Activated CD4-positive, alpha-beta T cell treated with anti-CD3 and anti-CD28 coated beads for 36 hours (primary cell): ENCODE measurements around the gene CACNA1F. TPM values are rescaled to one million over a fixed set of nuclear protein-coding genes. Genes with fewer than 3 reads are reported as not detected.

ENCODE experiments used
- ATAC-seq: fragments of 200-7000 bp; cut with Tn5 transposase; one replicate; pipeline ENCODE4 v1.10.0; 2021; ENCODE audit warnings: mild to moderate bottlenecking, moderate library complexity
- CTCF ChIA-PET: fragments of 350-600 bp; sonication (Branson Sonifier 250); formaldehyde crosslinking; loops from one replicate; lab custom pipeline; 2021; ENCODE audit warnings: antibody characterized with exemption; lab: Charles Lee
- POLR2A ChIA-PET: fragments of 350-600 bp; sonication (Branson Sonifier 250); formaldehyde crosslinking; loops from one replicate; lab custom pipeline; 2021; ENCODE audit warnings: antibody characterized with exemption, inconsistent platforms; lab: Charles Lee
- DNase-seq: peaks from one replicate; pipeline ENCODE4 v3.0.0-alpha.2; 2020
- H3K27ac Mint-ChIP-seq: one replicate; pipeline ENCODE4 v1.8.0; 2021; ENCODE audit warnings: mixed read lengths
- H3K27me3 Mint-ChIP-seq: one replicate; pipeline ENCODE4 v1.8.0; 2021; ENCODE audit warnings: mixed read lengths
- H3K36me3 Mint-ChIP-seq: one replicate; pipeline ENCODE4 v1.8.0; 2021; ENCODE audit warnings: low read depth, mixed read lengths
- H3K4me1 Mint-ChIP-seq: one replicate; pipeline ENCODE4 v1.8.0; 2021; ENCODE audit warnings: mixed read lengths
- H3K4me3 Mint-ChIP-seq: one replicate; pipeline ENCODE4 v1.8.0; 2021; ENCODE audit warnings: mild to moderate bottlenecking, moderate library complexity, mixed read lengths
- H3K9me3 Mint-ChIP-seq: one replicate; pipeline ENCODE4 v1.8.0; 2021; ENCODE audit warnings: low read depth, mixed read lengths
- intact Hi-C, 2 experiments: fragments of 100-400 bp; cut with DNase I in 1 of 2; cut with micrococcal nuclease in 1 of 2; formaldehyde crosslinking; loops; one replicate each; pipeline versions ENCODE4 v1.14.2 to v1.15.1; 2022 to 2024; cut with DNase I, micrococcal nuclease
- total RNA-seq, 2 experiments: library from RNA; stranded (reverse); gene quantifications; one replicate each; pipeline ENCODE4 v1.2.3, GENCODE V29; 2021

The CACNA1F gene
- total RNA-seq, 2 experiments from 2014 or later, result 0.65 to 0.87 TPM

DNA sequence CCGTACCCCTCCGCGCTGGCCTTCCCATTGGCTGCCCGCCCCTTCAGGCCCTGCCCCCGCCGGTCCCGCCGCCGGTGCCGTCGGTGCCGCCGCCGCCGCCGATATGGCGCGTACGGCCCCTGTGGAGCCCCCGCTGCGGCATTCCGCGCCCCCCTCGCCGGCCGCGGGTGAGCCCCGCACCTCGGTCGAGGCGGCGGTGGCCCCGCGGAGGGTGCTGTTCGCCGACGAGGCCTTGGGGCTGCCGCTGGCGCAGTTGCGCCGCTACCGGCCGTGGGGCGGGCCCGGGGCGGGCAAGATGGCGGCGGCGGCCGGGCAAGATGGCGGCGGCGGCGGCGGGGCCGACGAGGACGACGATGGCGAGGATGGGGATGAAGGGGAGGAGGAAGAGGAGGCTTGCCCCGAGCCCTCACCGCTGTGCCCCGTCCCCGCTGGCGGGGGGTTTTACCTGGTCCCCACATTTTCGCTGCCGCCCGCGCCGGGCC, 36.7 kb upstream of the CACNA1F start, which contains the start of gene PPP1R3F:
Gene PPP1R3F (plus strand): TSS at position 27 of the 482 bp plus-strand sequence. CDS start 77 bp downstream, at position 104.
- Mint-ChIP-seq H3K4me1 (peaks cover 51% of the 10 kb centered on the region), H3K27me3 (no peaks in the 10 kb centered on the region), H3K27ac (peak within 1 kb of the TSS; percentile 98), H3K9me3 (peaks cover 4% of the 10 kb centered on the region), H3K4me3 (peak within 1 kb of the TSS; percentile 78), H3K36me3 (peaks cover 19% of the 10 kb centered on the region)
- intact Hi-C loops, result loop anchor here (1.0 to 10.0 kb wide), 17 partner anchors 35 to 696 kb away; partner anchors contain the start of genes CCDC22 (in 2 of the 2), GPKOW (in 1 of the 2), GRIPAP1 (in 1 of the 2) and OTUD5 (in 1 of the 2)
- ATAC-seq, result peak; percentile 4
- DNase-seq, result no peak
- CTCF ChIA-PET, result interaction anchor here (0.6 to 1.6 kb wide), 3 partner anchors 22 to 83 kb away, joined by 3 to 7 read pairs (median 5); partner anchors contain the start of gene PRICKLE3
- POLR2A ChIA-PET, result interaction anchor here (1.0 kb wide), 1 partner anchor 79 kb away, joined by 5 read pairs; no protein-coding TSS in a partner anchor

GRCh38 chrX:49269010-49269766, 36.0 kb upstream of the CACNA1F start:
- intact Hi-C loops, result loop anchor here (1.0 to 10.0 kb wide), 15 partner anchors 34 to 695 kb away; partner anchors contain the start of genes CCDC22 (in 2 of the 2), GPKOW (in 1 of the 2), GRIPAP1 (in 1 of the 2) and OTUD5 (in 1 of the 2)
- DNase-seq (peak; percentile 97), ATAC-seq (peak; percentile 80)
- Mint-ChIP-seq H3K27ac (peak overlapping the region; percentile 98), H3K4me3 (peak overlapping the region; percentile 78), H3K36me3 (peaks cover 13% of the 10 kb centered on the region), H3K4me1 (peaks cover 50% of the 10 kb centered on the region), H3K9me3 (peaks cover 4% of the 10 kb centered on the region), H3K27me3 (no peaks in the 10 kb centered on the region)
- CTCF ChIA-PET, result interaction anchor here (0.6 to 1.6 kb wide), 7 partner anchors 22 to 160 kb away, joined by 3 to 7 read pairs (median 3); partner anchors contain the start of gene PRICKLE3
- POLR2A ChIA-PET, result interaction anchor here (0.6 to 1.1 kb wide), 4 partner anchors 8 to 330 kb away, joined by 3 to 7 read pairs (median 5); no protein-coding TSS in a partner anchor

GRCh38 chrX:49268702-49269009, 35.5 kb upstream of the CACNA1F start:
- Mint-ChIP-seq H3K27me3 (no peaks in the 10 kb centered on the region), H3K36me3 (peaks cover 12% of the 10 kb centered on the region), H3K4me1 (peaks cover 49% of the 10 kb centered on the region), H3K27ac (peak overlapping the region; percentile 98), H3K9me3 (peaks cover 4% of the 10 kb centered on the region), H3K4me3 (peak overlapping the region; percentile 78)
- DNase-seq (no peak), ATAC-seq (no peak)
- intact Hi-C loops, result loop anchor here (1.0 to 10.0 kb wide), 15 partner anchors 33 to 694 kb away; partner anchors contain the start of genes CCDC22 (in 2 of the 2), GPKOW (in 1 of the 2), GRIPAP1 (in 1 of the 2) and OTUD5 (in 1 of the 2)
- ChIA-PET POLR2A (interaction anchor here (0.6 to 1.1 kb wide), 4 partner anchors 9 to 330 kb away, joined by 3 to 7 read pairs (median 5); no protein-coding TSS in a partner anchor), CTCF (interaction anchor here (0.6 to 1.6 kb wide), 6 partner anchors 23 to 159 kb away, joined by 3 to 7 read pairs (median 4); no protein-coding TSS in a partner anchor)

GRCh38 chrX:49266523-49267445, 33.6 kb upstream of the CACNA1F start:
- peaks cover 51% of the 10 kb centered on the region for H3K4me1 Mint-ChIP-seq
- ChIA-PET POLR2A (interaction anchor here (0.9 kb wide), 1 partner anchor 28 kb away, joined by 3 read pairs; no protein-coding TSS in a partner anchor), CTCF (no interaction called here)
- no peak for ATAC-seq
- H3K9me3 Mint-ChIP-seq, result peaks cover 4% of the 10 kb centered on the region
- DNase-seq, result no peak
- intact Hi-C loops, result loop anchor here in 1 of 2 experiments (5.0 to 10.0 kb wide), 4 partner anchors 192 to 569 kb away; partner anchors contain the start of genes PIM2, PRAF2, SUV39H1 and WDR45
- no peaks in the 10 kb centered on the region for H3K27me3 Mint-ChIP-seq
- H3K27ac Mint-ChIP-seq, result no peak overlapping the region
- peaks cover 12% of the 10 kb centered on the region for H3K36me3 Mint-ChIP-seq
- peak overlapping the region; percentile 78 for H3K4me3 Mint-ChIP-seq

- ATAC-seq (no peak), DNase-seq (peak; percentile 35)
- intact Hi-C loops, result loop anchor here in 1 of 2 experiments (10.0 kb wide), 1 partner anchor 190 kb away; the partner anchor contains the start of genes PRAF2 and WDR45
- no peaks in the 10 kb centered on the region for H3K9me3 Mint-ChIP-seq
- no peaks in the 10 kb centered on the region for H3K27me3 Mint-ChIP-seq
- peaks cover 47% of the 10 kb centered on the region for H3K4me1 Mint-ChIP-seq
- POLR2A ChIA-PET, result no interaction called here
- peaks cover 5% of the 10 kb centered on the region for H3K36me3 Mint-ChIP-seq
- CTCF ChIA-PET, result interaction anchor here (0.6 kb wide), 1 partner anchor 361 kb away, joined by 3 read pairs; no protein-coding TSS in a partner anchor
- peak within 1 kb of the TSS; percentile 79 for H3K27ac Mint-ChIP-seq
- H3K4me3 Mint-ChIP-seq, result peak within 1 kb of the TSS; percentile 71
Observed at GRCh38 chrX:49264460-49264859, 31.3 kb upstream of the CACNA1F start, which contains the start of gene FOXP3. Gene FOXP3, minus strand, starts transcription at chrX:49264710. Its CDS starts 6,205 bp downstream, at chrX:49258505.

DNA sequence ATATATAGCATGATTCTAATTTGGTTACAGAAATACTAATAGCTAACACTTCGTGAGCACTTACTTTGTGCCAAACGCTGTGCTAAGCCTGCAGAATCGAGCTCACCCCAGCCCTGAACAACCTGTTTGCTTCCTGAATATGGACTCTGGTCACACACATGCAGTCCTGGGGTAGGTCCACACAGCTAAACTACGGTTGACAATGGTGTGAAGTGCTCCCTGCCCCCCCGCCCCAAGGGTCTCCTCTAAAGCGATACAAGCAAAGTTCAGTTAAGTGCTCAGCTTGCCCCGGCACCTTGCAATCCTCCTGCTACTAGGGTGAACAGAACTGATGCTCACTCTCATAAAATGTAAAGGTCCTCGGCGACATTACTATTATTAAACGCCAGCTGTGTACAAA, 30.5 kb upstream of the CACNA1F start:
- DNase-seq (no peak), ATAC-seq (no peak)
- Mint-ChIP-seq H3K4me1 (peaks cover 55% of the 10 kb centered on the region), H3K27ac (peak overlapping the region; percentile 79), H3K27me3 (no peaks in the 10 kb centered on the region), H3K36me3 (peaks cover 5% of the 10 kb centered on the region), H3K9me3 (no peaks in the 10 kb centered on the region), H3K4me3 (peak overlapping the region; percentile 71)
- ChIA-PET POLR2A (interaction anchor here (0.6 kb wide), 1 partner anchor 7 kb away, joined by 3 read pairs; no protein-coding TSS in a partner anchor), CTCF (interaction anchor here (0.8 kb wide), 1 partner anchor 73 kb away, joined by 3 read pairs; no protein-coding TSS in a partner anchor)
- intact Hi-C loops, result loop anchor here in 1 of 2 experiments (10.0 kb wide), 1 partner anchor 189 kb away; the partner anchor contains the start of genes PRAF2 and WDR45

DNA sequence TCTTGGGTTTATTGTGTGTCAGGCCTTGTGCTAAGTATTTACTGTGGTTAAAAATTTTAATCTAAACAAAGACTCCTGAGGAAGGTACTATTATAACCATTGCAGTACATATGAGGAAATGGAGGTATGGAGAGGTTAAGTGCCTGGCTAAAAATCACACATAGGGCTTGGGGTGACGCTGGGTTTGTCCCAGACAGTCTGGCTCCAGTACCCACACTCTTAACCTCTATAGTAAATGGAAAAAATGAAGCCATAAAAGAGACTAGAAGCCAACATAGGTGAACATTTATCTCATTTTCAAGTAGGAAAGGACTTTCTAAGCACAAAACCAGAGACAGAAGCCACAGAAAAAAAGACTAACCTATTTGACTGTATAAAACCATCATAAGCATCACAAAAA, 29.5 kb upstream of the CACNA1F start:
- intact Hi-C loops, result loop anchor here in 1 of 2 experiments (10.0 kb wide), 1 partner anchor 188 kb away; the partner anchor contains the start of genes PRAF2 and WDR45
- Mint-ChIP-seq H3K4me1 (peaks cover 55% of the 10 kb centered on the region), H3K4me3 (peak overlapping the region; percentile 71), H3K27ac (peak overlapping the region; percentile 34), H3K36me3 (peaks cover 5% of the 10 kb centered on the region), H3K27me3 (no peaks in the 10 kb centered on the region), H3K9me3 (no peaks in the 10 kb centered on the region)
- ATAC-seq (peak; percentile 55), DNase-seq (no peak)
- POLR2A ChIA-PET, result no interaction called here
- CTCF ChIA-PET, result no interaction called here

- H3K9me3 Mint-ChIP-seq, result no peaks in the 10 kb centered on the region
- ATAC-seq (no peak), DNase-seq (no peak)
- peaks cover 60% of the 10 kb centered on the region for H3K4me1 Mint-ChIP-seq
- H3K4me3 Mint-ChIP-seq, result peak overlapping the region; percentile 37
- POLR2A ChIA-PET, result no interaction called here
- peaks cover 5% of the 10 kb centered on the region for H3K36me3 Mint-ChIP-seq
- no peaks in the 10 kb centered on the region for H3K27me3 Mint-ChIP-seq
- H3K27ac Mint-ChIP-seq, result peak overlapping the region; percentile 55
- intact Hi-C loops, result loop anchor here in 1 of 2 experiments (10.0 kb wide), 1 partner anchor 186 kb away; the partner anchor contains the start of genes PRAF2 and WDR45
- CTCF ChIA-PET, result no interaction called here
Observed at GRCh38 chrX:49260221-49260985, 27.3 kb upstream of the CACNA1F start.

GRCh38 chrX:49258749-49259124, 25.6 kb upstream of the CACNA1F start:
- ChIA-PET POLR2A (no interaction called here), CTCF (no interaction called here)
- H3K27me3 Mint-ChIP-seq, result no peaks in the 10 kb centered on the region
- peaks cover 45% of the 10 kb centered on the region for H3K4me1 Mint-ChIP-seq
- H3K4me3 Mint-ChIP-seq, result no peak overlapping the region
- no peaks in the 10 kb centered on the region for H3K9me3 Mint-ChIP-seq
- intact Hi-C loops, result no loop called here
- ATAC-seq, result no peak
- peaks cover 5% of the 10 kb centered on the region for H3K36me3 Mint-ChIP-seq
- peak overlapping the region; percentile 28 for H3K27ac Mint-ChIP-seq
- DNase-seq, result no peak
